Measurements from ENCODE around the gene KLRK1.
"Not testable (repeated sequence)": the region's sequence is repeated elsewhere in the genome, so short reads cannot be mapped to it uniquely, and the experiment has no call there.

KLRK1 gene
- total RNA-seq, result 0 to 0.06 reads per million in 2 experiments

DNA sequence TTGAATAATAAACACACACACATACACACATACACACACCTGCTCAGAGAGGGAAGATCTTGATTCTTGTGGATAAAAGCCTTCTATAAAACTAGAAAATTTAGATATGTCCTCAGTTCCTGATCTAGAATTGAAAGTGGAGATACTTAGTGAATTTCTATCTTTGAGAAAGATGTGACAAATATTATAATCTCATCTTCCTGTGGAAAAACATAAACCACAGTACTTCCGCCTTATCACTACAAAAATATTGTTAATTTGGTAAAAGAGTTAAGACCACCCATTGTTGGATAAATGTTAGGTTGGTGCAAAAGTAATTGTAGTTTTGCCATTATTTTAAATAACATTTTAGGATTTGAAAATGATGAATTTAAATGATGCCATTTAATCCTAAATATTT lies at the start of gene KLRK1:
Gene KLRK1 (minus strand): TSS at position 138 of the 400 bp plus-strand sequence. CDS start 1,231 bp downstream, outside the sequence.
- DNase-seq (ENCODE audit: low read depth), result no peak

DNA sequence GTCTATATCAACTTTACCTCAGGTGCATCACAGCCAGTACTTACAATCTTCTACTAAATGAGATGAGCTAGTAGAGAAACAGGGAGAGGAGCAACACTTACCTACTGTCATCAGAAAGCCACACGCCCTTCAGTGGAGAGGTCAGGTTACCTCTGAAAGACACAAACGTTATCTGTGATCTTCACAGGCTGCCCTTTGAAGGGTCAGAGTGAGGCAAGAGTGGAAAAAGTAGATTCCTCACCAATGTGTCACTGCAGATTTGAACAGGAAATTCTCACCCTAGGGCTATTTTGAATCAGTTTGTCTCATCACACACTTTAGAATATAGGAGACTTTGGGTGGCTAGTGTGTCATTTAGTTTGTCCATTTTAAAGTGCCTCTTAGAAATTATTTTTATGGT lies 47.8 kb upstream of the KLRK1 start:
- DNase-seq (ENCODE audit: low read depth), result not testable (repeated sequence)

DNA sequence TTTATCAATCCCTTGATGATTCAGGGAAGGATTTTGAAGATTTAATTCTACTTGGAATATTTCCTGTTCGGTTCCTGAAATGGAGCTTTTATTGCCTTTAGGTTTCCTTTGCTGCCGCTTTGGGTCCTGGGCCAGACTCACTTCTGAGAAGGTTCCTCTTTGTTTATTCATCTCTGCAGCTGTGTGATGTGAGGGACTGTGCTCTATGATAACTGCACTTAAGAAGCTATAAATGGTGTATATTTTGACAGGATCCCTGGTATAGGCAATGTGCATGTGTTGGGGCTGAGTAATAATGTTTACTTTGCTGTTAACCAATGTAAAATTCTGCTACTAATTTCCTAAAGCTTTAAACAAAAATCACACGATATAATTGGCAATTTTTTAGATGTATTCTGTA lies 46.0 kb upstream of the KLRK1 start, which contains the start of gene KLRC2:
Gene KLRC2 (minus strand): TSS at position 195 of the 400 bp plus-strand sequence. CDS start 24 bp downstream, at position 171.
- DNase-seq (ENCODE audit: low read depth), result not testable (repeated sequence)

DNA sequence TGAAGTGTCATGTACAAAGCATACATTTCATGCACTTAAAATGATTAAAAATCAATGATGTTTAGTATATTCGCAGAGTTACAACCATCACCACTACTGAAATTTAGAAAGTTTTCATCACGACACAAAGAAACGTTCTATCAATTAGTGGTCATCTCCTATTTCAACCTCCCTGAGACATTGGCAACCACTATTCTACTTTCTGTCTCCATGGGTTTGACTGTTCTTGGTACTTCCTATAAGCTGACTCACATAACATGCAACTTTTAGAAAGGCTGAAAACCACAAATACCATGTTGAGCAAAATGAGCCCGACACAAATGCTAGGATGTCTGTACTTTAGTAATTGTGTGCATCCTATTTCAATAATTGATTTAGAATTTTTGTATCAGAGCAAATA lies 40.8 kb upstream of the KLRK1 start:
- not testable (repeated sequence) for DNase-seq (ENCODE audit: low read depth)

DNA sequence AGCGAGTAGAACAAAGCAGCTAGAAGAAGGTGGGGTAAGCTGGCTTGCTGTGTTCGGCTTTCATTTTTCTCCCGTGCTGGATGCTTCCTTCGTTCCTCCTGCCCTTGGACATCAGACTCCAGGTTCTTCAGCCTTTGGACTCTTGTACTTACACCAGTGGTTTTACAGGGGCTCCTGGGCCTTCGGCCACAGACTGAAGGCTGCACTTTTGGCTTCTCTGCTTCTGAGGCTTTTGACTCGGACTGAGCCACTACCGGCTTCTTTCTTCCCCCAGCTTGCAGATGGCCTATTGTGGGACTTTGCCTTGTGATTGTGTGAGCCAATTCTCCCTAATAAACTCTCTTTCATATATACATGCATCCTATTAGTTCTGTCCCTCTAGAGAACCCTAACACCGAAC lies 36.1 kb upstream of the KLRK1 start:
- not testable (repeated sequence) for DNase-seq (ENCODE audit: low read depth)

DNA sequence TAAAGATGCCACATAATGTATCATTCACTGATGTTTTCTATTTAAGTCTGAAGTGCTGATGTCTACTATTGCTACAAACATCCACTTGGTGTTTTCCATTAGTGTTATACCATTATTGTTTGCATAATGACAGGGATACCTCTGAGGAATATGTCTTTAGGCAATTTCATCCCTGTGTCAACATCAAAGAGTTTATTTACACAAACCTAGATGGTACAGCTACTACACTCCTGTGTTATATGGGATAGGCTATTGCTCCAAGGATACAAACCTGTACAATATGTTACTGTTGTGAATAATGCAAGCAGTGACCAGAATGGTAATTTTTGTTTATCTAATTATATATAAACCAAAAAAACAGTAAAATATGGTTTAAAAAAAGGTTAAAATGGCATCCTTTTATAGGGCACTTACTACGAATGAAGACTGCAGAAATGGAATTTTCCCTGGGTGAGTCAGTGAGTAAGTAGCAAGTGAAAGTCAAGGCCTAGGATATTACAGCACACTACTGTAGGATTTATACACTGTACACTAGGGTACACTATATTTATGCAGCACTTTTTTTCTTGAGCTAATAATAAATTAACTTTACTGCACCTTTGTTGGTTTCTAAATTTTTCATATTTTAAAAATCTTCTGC lies 34.5 kb upstream of the KLRK1 start:
- not testable (repeated sequence) for DNase-seq (ENCODE audit: low read depth)

DNA sequence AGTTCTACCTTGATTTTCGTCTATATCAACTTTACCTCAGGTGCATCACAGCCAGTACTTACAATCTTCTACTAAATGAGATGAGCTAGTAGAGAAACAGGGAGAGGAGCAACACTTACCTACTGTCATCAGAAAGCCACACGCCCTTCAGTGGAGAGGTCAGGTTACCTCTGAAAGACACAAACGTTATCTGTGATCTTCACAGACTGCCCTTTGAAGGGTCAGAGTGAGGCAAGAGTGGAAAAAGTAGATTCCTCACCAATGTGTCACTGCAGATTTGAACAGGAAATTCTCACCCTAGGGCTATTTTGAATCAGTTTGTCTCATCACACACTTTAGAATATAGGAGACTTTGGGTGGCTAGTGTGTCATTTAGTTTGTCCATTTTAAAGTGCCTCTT lies 32.3 kb upstream of the KLRK1 start:
- not testable (repeated sequence) for DNase-seq (ENCODE audit: low read depth)

DNA sequence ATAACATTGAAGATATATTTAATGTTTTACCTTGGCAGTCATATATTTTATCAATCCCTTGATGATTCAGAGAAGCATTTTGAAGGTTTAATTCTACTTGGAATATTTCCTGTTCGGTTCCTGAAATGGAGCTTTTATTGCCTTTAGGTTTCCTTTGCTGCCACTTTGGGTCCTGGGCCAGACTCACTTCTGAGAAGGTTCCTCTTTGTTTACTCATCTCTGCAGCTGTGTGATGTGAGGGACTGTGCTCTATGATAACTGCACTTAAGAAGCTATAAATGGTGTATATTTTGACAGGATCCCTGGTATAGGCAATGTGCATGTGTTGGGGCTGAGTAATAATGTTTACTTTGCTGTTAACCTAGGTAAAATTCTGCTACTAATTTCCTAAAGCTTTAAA lies 30.5 kb upstream of the KLRK1 start, which contains the start of gene KLRC3:
Gene KLRC3 (minus strand): TSS at position 262 of the 400 bp plus-strand sequence. CDS start 45 bp downstream, at position 217.
- DNase-seq (ENCODE audit: low read depth), result not testable (repeated sequence)

- DNase-seq (ENCODE audit: low read depth), result no peak
Observed at GRCh38 chr12:10409392-10409791, 19.6 kb upstream of the KLRK1 start, which contains the start of gene KLRC4. KLRC4 (minus strand) TSS chr12:10409757; CDS start chr12:10409575, 182 bp downstream.

- no peak for DNase-seq (ENCODE audit: low read depth)
Observed at GRCh38 chr12:10408842-10409241, 19.0 kb upstream of the KLRK1 start.

- DNase-seq (ENCODE audit: low read depth), result no peak
Observed at GRCh38 chr12:10406725-10407124, 16.9 kb upstream of the KLRK1 start.

- no peak for DNase-seq (ENCODE audit: low read depth)
Observed at GRCh38 chr12:10405294-10405693, 15.5 kb upstream of the KLRK1 start.

GRCh38 chr12:10404798-10405197 lies 15.0 kb upstream of the KLRK1 start:
- no peak for DNase-seq (ENCODE audit: low read depth)

DNA sequence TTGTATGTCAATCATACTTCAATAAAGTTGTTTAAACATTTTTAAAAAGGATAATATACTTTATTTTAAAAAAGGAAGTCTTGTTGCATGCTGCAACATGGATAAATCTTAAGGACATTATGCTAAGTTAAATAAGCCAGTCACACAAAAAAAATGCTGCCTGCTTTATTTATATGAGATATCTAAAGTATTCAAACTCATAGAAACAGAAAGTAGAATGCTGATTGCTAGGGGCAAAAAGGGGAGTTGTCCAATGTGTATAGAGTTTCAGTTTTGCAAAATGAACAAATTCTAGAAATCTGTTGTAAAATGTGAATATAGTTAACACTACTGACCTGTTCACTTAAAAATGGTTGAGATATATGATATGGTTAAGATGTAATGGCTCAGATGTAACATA lies 11.0 kb upstream of the KLRK1 start:
- DNase-seq (ENCODE audit: low read depth), result no peak

GRCh38 chr12:10398168-10398567 lies 8.3 kb upstream of the KLRK1 start:
- no peak for DNase-seq (ENCODE audit: low read depth)

DNA sequence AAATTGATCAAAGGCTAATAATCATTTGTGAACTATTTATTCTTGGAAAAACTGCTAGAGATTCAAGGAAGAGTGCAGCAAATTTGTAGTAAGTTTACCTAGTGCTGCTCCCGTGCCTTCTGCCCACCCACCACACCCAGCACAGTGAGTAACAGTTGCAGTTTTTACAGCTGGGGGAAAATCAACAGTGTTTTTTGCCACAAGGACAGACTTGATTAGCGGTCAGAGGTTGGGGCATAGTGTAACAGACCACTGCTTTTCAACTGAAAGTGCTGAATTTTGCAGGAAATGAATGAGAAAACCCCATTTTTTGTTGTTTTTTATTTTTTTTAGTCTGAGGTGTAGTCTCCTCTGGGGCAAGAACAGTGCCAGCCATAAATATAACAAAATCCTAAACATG lies 7.5 kb upstream of the KLRK1 start:
- DNase-seq (ENCODE audit: low read depth), result no peak

DNA sequence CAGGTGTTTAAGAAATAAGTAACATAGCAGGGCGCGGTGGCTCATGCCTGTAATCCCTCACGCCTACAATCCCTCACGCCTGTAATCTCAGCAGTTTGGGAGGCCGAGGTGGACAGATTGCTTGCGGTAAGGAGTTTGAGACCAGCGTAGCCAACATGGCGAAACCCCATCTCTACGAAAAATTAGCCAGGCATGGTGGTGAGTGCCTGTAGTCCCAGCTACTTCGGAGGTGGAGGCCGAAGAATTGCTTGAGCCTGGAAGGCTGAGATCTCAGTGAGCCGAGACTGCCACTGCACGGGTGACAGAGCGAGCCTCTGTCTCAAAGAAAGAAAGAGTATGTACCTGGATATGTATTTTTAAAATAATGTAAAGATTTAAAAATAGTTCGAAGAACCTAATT lies 6.3 kb upstream of the KLRK1 start:
- not testable (repeated sequence) for DNase-seq (ENCODE audit: low read depth)

GRCh38 chr12:10395390-10395998 lies 5.7 kb upstream of the KLRK1 start:
- DNase-seq (ENCODE audit: low read depth), result no peak

GRCh38 chr12:10394531-10395152 lies 4.8 kb upstream of the KLRK1 start:
- DNase-seq (ENCODE audit: low read depth), result not testable (repeated sequence)

GRCh38 chr12:10393291-10393690 lies 3.5 kb upstream of the KLRK1 start:
- no peak for DNase-seq (ENCODE audit: low read depth)

GRCh38 chr12:10392394-10392930 lies 2.6 kb upstream of the KLRK1 start:
- DNase-seq (ENCODE audit: low read depth), result no peak

DNA sequence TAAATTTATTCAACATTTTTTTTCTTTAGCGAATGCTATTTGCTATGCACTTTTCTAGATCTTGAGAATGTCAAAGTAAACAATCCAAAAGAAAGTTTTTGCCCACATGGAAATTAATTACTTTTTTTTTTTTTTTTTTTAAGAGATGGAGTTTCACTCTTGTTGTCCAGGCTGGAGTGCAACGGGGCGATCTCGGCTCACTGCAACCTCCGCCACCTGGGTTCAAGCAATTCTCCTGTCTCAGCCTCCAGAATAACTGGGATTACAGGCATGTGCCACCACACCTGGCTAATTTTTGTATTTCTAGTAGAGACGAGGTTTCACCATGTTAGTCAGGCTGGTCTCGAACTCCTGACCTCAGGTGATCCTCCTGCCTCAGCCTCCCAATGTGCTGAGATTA lies 1.1 kb upstream of the KLRK1 start:
- DNase-seq (ENCODE audit: low read depth), result not testable (repeated sequence)

Measured in T follicular helper cell (primary cell).